SJCRH30 (cell line): Measurements from ENCODE around the gene NEDD8. TPM values are rescaled to one million over a fixed set of nuclear protein-coding genes. Genes with fewer than 3 reads are reported as not detected.
A peak's percentile ranks its signal among the peaks of the same experiment; 100 is the strongest.

Source experiments
- DNase-seq, 2 experiments: peaks; one replicate each; pipeline ENCODE4 v3.0.0-alpha.2; 2015 to 2020
- H3K27ac ChIP-seq: fragments of 250-450 bp; sonication (Bioruptor Pico); 2 replicates; pipeline ENCODE4 v1.5.1; 2020; ENCODE audit warnings: mild to moderate bottlenecking, moderate library complexity
- H3K27me3 ChIP-seq: fragments of 250-450 bp; sonication (Bioruptor Pico); 2 replicates; pipeline ENCODE4 v1.5.1; 2020; ENCODE audit warnings: mild to moderate bottlenecking, moderate library complexity
- H3K36me3 ChIP-seq: fragments of 250-450 bp; sonication (Bioruptor Pico); 2 replicates; pipeline ENCODE4 v1.5.1; 2020; ENCODE audit warnings: mild to moderate bottlenecking, moderate library complexity
- H3K4me1 ChIP-seq: fragments of 250-450 bp; sonication (Bioruptor Pico); 2 replicates; pipeline ENCODE4 v1.5.1; 2020; ENCODE audit warnings: mild to moderate bottlenecking, moderate library complexity
- H3K4me3 ChIP-seq: fragments of 250-450 bp; sonication (Bioruptor Pico); 2 replicates; pipeline ENCODE4 v1.5.1; 2020; ENCODE audit warnings: mild to moderate bottlenecking, moderate library complexity
- H3K9me3 ChIP-seq: fragments of 250-450 bp; sonication (Bioruptor Pico); replicated peaks from 2 replicates; pipeline ENCODE4 v1.5.1; 2020; ENCODE audit warnings: mild to moderate bottlenecking, moderate library complexity
- total RNA-seq: library from RNA; depleted of rRNA; stranded (reverse); fragments of >200 nt; shearing (Covaris generic); gene quantifications from 2 replicates; pipeline ENCODE4 v1.2.3, GENCODE V29; 2014; rRNA removed

NEDD8 gene
- 296 and 300 TPM in 2 replicates for total RNA-seq

- Histone ChIP-seq H3K4me3 (peak within 1 kb of the TSS; percentile 86), H3K9me3 (no peaks in the 10 kb centered on the region), H3K4me1 (peaks cover 3% of the 10 kb centered on the region; the same call in 1 of the 2 replicates), H3K27me3 (no peaks in the 10 kb centered on the region), H3K27ac (peak within 1 kb of the TSS; percentile 74), H3K36me3 (peaks cover 15% of the 10 kb centered on the region)
- DNase-seq, result peak; percentile 92 to 94
Observed at GRCh38 chr14:24232121-24232644, at the start of gene NEDD8. Gene NEDD8, minus strand, starts transcription at chr14:24232367. Its CDS starts 100 bp downstream, at chr14:24232267.

- H3K27ac ChIP-seq, result no peak overlapping the region
- H3K4me1 ChIP-seq, result no peaks in the 10 kb centered on the region
- no peak overlapping the region for H3K4me3 ChIP-seq
- no peaks in the 10 kb centered on the region for H3K9me3 ChIP-seq
- H3K27me3 ChIP-seq, result no peaks in the 10 kb centered on the region
- no peaks in the 10 kb centered on the region for H3K36me3 ChIP-seq
- DNase-seq, result no peak
Observed at GRCh38 chr14:24281636-24282035, 49.5 kb upstream of the NEDD8 start.

GRCh38 chr14:24280797-24281460, 48.8 kb upstream of the NEDD8 start:
- Histone ChIP-seq H3K4me3 (no peak overlapping the region), H3K27ac (no peak overlapping the region)
- no peak for DNase-seq

GRCh38 chr14:24279301-24280186, 47.4 kb upstream of the NEDD8 start:
- DNase-seq, result no peak
- H3K36me3 ChIP-seq, result no peaks in the 10 kb centered on the region
- no peaks in the 10 kb centered on the region for H3K27me3 ChIP-seq
- H3K4me3 ChIP-seq, result no peak overlapping the region
- H3K4me1 ChIP-seq, result no peaks in the 10 kb centered on the region
- H3K27ac ChIP-seq, result no peak overlapping the region
- H3K9me3 ChIP-seq, result no peaks in the 10 kb centered on the region

More at GRCh38 chr14:24280797-24281460, 48.8 kb upstream of the NEDD8 start:
- Histone ChIP-seq H3K27me3 (no peaks in the 10 kb centered on the region), H3K36me3 (no peaks in the 10 kb centered on the region), H3K9me3 (no peaks in the 10 kb centered on the region), H3K4me1 (no peaks in the 10 kb centered on the region)

- Histone ChIP-seq H3K27ac (no peak overlapping the region), H3K4me3 (no peak overlapping the region), H3K9me3 (no peaks in the 10 kb centered on the region), H3K4me1 (no peaks in the 10 kb centered on the region), H3K27me3 (no peaks in the 10 kb centered on the region), H3K36me3 (no peaks in the 10 kb centered on the region)
- no peak for DNase-seq
Observed at GRCh38 chr14:24278424-24278823, 46.3 kb upstream of the NEDD8 start.

- no peak for DNase-seq
- Histone ChIP-seq H3K36me3 (no peaks in the 10 kb centered on the region), H3K4me3 (no peak overlapping the region), H3K27me3 (no peaks in the 10 kb centered on the region), H3K4me1 (no peaks in the 10 kb centered on the region), H3K9me3 (no peaks in the 10 kb centered on the region), H3K27ac (no peak overlapping the region)
Observed at GRCh38 chr14:24277606-24278321, 45.6 kb upstream of the NEDD8 start.

- Histone ChIP-seq H3K9me3 (no peaks in the 10 kb centered on the region), H3K27ac (no peak overlapping the region), H3K4me1 (no peaks in the 10 kb centered on the region), H3K4me3 (no peak overlapping the region), H3K27me3 (no peaks in the 10 kb centered on the region), H3K36me3 (no peaks in the 10 kb centered on the region)
- no peak for DNase-seq
Observed at GRCh38 chr14:24277071-24277470, 44.9 kb upstream of the NEDD8 start.

- Histone ChIP-seq H3K4me3 (no peak overlapping the region), H3K36me3 (no peaks in the 10 kb centered on the region), H3K27ac (no peak overlapping the region), H3K9me3 (no peaks in the 10 kb centered on the region), H3K4me1 (no peaks in the 10 kb centered on the region), H3K27me3 (no peaks in the 10 kb centered on the region)
- DNase-seq, result no peak
Observed at GRCh38 chr14:24274101-24274543, 42.0 kb upstream of the NEDD8 start.

GRCh38 chr14:24273422-24273998, 41.3 kb upstream of the NEDD8 start:
- Histone ChIP-seq H3K27me3 (no peaks in the 10 kb centered on the region), H3K4me3 (no peak overlapping the region)
- no peak for DNase-seq

GRCh38 chr14:24272467-24272866, 40.3 kb upstream of the NEDD8 start:
- no peaks in the 10 kb centered on the region for H3K4me1 ChIP-seq
- H3K27me3 ChIP-seq, result no peaks in the 10 kb centered on the region
- no peak overlapping the region for H3K4me3 ChIP-seq
- DNase-seq, result no peak
- H3K36me3 ChIP-seq, result no peaks in the 10 kb centered on the region
- H3K9me3 ChIP-seq, result no peaks in the 10 kb centered on the region
- no peak overlapping the region for H3K27ac ChIP-seq

More at GRCh38 chr14:24273422-24273998, 41.3 kb upstream of the NEDD8 start:
- H3K9me3 ChIP-seq, result no peaks in the 10 kb centered on the region
- H3K27ac ChIP-seq, result no peak overlapping the region
- H3K36me3 ChIP-seq, result no peaks in the 10 kb centered on the region
- no peaks in the 10 kb centered on the region for H3K4me1 ChIP-seq

GRCh38 chr14:24271834-24272263, 39.7 kb upstream of the NEDD8 start:
- Histone ChIP-seq H3K4me3 (peak overlapping the region; percentile 80), H3K4me1 (no peaks in the 10 kb centered on the region), H3K36me3 (no peaks in the 10 kb centered on the region), H3K9me3 (no peaks in the 10 kb centered on the region), H3K27me3 (no peaks in the 10 kb centered on the region), H3K27ac (no peak overlapping the region; the same call in 1 of the 2 replicates)
- no peak for DNase-seq

GRCh38 chr14:24271134-24271833, 39.1 kb upstream of the NEDD8 start, which contains the start of gene RABGGTA:
Gene RABGGTA, minus strand, starts transcription at chr14:24271597. Its CDS starts 482 bp downstream, at chr14:24271115.
- H3K27me3 ChIP-seq, result no peaks in the 10 kb centered on the region
- H3K9me3 ChIP-seq, result no peaks in the 10 kb centered on the region
- peak within 1 kb of the TSS; percentile 80 for H3K4me3 ChIP-seq
- peak within 1 kb of the TSS; percentile 72 for H3K27ac ChIP-seq
- H3K36me3 ChIP-seq, result no peaks in the 10 kb centered on the region
- H3K4me1 ChIP-seq, result no peaks in the 10 kb centered on the region
- peak; percentile 87 to 90 for DNase-seq

GRCh38 chr14:24270537-24271133, 38.5 kb upstream of the NEDD8 start:
- DNase-seq, result no peak
- Histone ChIP-seq H3K36me3 (no peaks in the 10 kb centered on the region), H3K27ac (peak overlapping the region; percentile 72), H3K9me3 (no peaks in the 10 kb centered on the region), H3K4me3 (peak overlapping the region; percentile 80), H3K27me3 (no peaks in the 10 kb centered on the region), H3K4me1 (no peaks in the 10 kb centered on the region)
